GM12865 (cell line): ENCODE results near the gene TENM3.

Source experiments
- DNase-seq: peaks from one replicate; pipeline ENCODE4 v3.0.0; 2010; ENCODE audit warnings: low read depth
- H3K4me3 ChIP-seq: 2 replicates; pipeline ENCODE4 v1.5.1; 2011; ENCODE audit warnings: mild to moderate bottlenecking, low read depth, low read length, control low read depth
- CTCF ChIP-seq: IDR thresholded peaks from 2 replicates; pipeline ENCODE4 v1.5.1; 2011; ENCODE audit warnings: low read length, control low read depth, low read depth, inconsistent platforms; ENCODE audit not compliant: insufficient read depth; ENCODE audit errors: missing control alignments

TENM3 gene

GRCh38 chr4:182562350-182562749 is 319.1 kb downstream of the TENM3 start:
- no peak for TF ChIP-seq CTCF
- peak; percentile 13 for DNase-seq
- no peak overlapping the region for H3K4me3 ChIP-seq

- no peak for DNase-seq
- TF ChIP-seq CTCF, result no peak
- no peak overlapping the region for H3K4me3 ChIP-seq
Observed at GRCh38 chr4:182564724-182565369, 321.6 kb downstream of the TENM3 start.

GRCh38 chr4:182567119-182567518 is 323.9 kb downstream of the TENM3 start:
- DNase-seq, result no peak
- TF ChIP-seq CTCF, result no peak
- no peak overlapping the region for H3K4me3 ChIP-seq

GRCh38 chr4:182569561-182569960 is 326.4 kb downstream of the TENM3 start:
- H3K4me3 ChIP-seq, result no peak overlapping the region
- no peak for TF ChIP-seq CTCF
- DNase-seq, result no peak

GRCh38 chr4:182574706-182575105 is 331.5 kb downstream of the TENM3 start:
- no peak for DNase-seq
- H3K4me3 ChIP-seq, result no peak overlapping the region
- no peak for TF ChIP-seq CTCF

- no peak for DNase-seq
- TF ChIP-seq CTCF, result no peak
- H3K4me3 ChIP-seq, result no peak overlapping the region
Observed at GRCh38 chr4:182575225-182575624, 332.0 kb downstream of the TENM3 start.

- TF ChIP-seq CTCF, result no peak
- H3K4me3 ChIP-seq, result no peak overlapping the region
- no peak for DNase-seq
Observed at GRCh38 chr4:182576601-182577289, 333.5 kb downstream of the TENM3 start.
